Measurements from ENCODE around the gene GPA33.

GRCh38 chr1:167120899-167121298 is 30.7 kb upstream of the GPA33 start:
- TF ChIP-seq CTCF (IDR thresholded peaks at IDR 0.05) (no peak), POLR2A (IDR thresholded peaks at IDR 0.05) (no peak)
